T47D (cell line): ENCODE results near the gene PATE4.
"Not testable (repeated sequence)": the region's sequence is repeated elsewhere in the genome, so short reads cannot be mapped to it uniquely, and the experiment has no call there.

Experiments
- DNase-seq, 2 experiments: peaks; one replicate each; pipeline versions ENCODE4 v3.0.0 to v3.0.0-alpha.2; 2011 to 2012; ENCODE audit warnings: low read depth in 1 of 2, low spot score in 1 of 2
- JUND ChIP-seq: IDR thresholded peaks from 2 replicates; pipeline ENCODE4 v1.6.1; 2012; ENCODE audit warnings: low read depth
- in situ Hi-C: cut with HindIII; loops from 2 replicates; pipeline ENCODE4 v1.10.0; 2016; ENCODE audit warnings: low sequenced_read_pairs, low pct_unique_long_range_greater_than_20kb

Gene PATE4, protein sequence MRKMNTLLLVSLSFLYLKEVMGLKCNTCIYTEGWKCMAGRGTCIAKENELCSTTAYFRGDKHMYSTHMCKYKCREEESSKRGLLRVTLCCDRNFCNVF

DNA sequence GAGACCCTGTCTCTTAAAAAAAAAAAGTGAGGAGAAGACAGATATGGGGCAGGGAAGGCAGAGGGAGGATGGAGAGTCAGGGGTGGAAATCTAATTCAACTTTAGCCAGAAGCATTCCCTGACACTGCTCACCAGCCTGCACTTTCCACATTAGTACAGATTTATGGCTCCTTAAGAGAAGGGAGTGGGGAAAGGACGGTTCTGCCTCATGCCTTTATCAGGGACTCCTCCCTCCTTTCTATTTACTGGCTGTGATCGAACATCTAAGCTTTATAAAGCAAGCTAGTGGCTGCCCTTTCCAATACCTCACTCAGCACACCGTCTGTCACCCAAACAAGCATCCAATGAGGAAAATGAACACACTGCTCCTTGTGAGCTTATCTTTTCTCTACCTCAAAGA, at the start of gene PATE4:
Gene PATE4 (plus strand): TSS at position 301 of the 400 bp plus-strand sequence. CDS start 44 bp downstream, at position 345.
- TF ChIP-seq JUND: no peak
- in situ Hi-C loops: no loop called here
- DNase-seq: no peak

DNA sequence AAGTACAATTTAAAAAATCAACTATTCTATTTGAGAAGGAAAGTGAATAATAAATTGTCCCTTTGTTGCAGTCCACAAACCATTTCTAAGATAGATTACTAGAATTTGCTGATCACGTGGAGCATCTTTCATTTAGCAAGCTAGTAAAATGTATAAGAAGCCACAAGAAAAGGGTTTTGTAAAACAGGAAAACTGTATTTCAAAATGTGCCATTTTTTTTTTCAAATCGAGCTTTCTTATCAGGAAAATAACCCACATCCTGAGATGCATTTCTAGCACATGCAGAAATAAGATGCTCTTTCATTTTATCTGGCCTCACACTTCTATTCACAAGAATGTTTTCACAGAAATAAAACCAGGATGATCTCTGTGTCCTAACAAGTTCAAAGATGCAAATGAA, 48.4 kb upstream of the PATE4 start:
- in situ Hi-C loops: no loop called here
- no peak for DNase-seq
- TF ChIP-seq JUND: no peak

DNA sequence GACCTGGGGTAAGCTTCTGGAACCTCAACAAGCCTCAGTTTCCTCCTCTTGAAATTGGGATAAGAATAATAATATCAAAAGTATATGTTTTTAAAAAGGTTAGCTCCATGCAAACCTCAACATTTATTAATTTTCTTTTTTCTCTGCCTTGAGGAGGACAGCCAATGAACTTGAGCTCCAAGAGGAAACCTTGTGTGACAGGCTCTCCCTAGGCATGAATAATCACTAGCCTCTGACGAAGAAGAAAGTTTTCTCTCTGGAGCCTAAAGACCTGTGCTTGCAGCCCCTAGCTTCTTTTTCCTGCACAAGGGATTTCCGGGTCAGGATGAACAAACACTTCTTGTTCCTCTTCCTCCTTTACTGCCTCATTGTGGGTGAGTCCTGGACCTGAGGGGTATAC, 45.3 kb upstream of the PATE4 start, which contains the start of gene PATE3:
Gene PATE3 (plus strand): TSS at position 301 of the 400 bp plus-strand sequence. CDS start 25 bp downstream, at position 326.
- DNase-seq: no peak
- no peak for TF ChIP-seq JUND
- in situ Hi-C loops: no loop called here

DNA sequence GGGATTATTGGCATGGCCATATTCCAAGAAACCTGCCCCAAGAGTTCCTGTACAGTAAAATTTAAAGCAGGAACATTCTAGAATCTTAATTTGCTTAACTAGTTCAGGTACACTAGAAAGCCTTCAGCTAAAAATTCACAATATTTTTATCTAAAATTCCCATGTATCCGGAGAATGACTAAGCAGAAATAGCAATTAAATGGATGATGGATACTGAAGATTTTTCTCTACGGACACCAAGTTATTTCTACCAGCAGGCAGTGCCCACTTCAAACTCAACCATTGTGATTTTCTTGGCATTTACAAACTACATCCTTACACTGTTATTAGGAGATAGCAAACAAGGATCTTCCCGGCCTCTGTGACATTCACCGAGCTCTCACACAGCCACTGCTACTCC, 42.3 kb upstream of the PATE4 start:
- in situ Hi-C loops: no loop called here
- DNase-seq: no peak
- no peak for TF ChIP-seq JUND

DNA sequence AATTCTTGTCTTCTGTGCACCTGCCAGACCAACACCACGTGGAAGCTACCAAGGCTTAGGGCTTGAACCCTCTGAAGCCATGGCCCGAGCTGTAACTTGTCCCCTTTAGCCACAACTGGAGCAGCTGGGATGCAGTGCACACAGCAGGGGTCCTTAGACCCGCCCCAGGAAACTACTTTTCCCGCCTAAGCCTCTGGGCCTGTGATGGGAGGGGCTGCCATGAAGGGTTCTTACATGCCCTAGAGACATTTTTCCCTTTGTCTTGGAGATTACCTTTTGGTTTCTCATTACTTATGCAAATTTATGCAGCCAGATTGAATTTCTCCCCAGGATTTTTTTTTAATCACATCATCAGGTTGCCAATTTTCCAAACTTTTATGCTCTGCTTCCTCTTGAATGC, 35.5 kb upstream of the PATE4 start:
- TF ChIP-seq JUND: no peak
- in situ Hi-C loops: no loop called here
- DNase-seq: no peak

DNA sequence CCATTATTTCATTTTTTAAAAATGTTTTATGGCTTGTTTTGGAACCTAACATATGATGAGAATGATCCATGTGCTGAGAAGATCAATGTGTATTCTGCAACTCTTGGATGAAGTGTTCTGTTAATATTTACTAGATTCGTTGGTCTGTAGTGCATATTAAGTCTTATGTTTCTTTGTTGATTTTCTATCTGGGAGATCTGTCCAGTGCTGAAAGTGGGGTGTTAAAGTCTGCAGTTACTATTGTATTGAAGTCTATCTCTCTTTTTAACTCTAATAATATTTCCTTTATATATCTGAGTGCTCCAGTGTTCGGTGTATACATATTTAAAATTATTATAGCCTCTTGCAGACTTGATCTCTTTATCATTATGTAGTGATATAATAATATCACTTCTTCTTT, 33.3 kb upstream of the PATE4 start:
- in situ Hi-C loops: no loop called here
- TF ChIP-seq JUND: no peak
- DNase-seq: no peak

DNA sequence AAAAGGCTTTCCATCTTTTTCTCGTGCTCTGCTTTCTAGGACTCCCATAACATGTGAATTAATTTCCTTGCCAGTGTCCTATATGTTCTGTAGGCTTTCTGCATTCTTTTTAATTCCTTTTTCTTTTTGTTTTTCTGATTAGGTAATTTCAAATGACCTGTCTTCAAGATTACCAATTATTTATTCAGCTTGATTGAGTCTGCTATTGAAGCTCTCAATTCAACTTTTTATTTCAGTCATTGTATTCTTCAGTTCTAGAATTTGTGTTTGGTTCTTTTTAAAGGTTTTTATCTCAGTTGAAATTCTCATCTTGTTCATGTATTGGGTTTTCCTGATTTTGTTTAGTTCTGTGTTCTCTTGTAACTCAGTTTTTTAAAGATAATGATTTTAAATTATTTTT, 30.7 kb upstream of the PATE4 start:
- DNase-seq: no peak
- in situ Hi-C loops: no loop called here
- no peak for TF ChIP-seq JUND

DNA sequence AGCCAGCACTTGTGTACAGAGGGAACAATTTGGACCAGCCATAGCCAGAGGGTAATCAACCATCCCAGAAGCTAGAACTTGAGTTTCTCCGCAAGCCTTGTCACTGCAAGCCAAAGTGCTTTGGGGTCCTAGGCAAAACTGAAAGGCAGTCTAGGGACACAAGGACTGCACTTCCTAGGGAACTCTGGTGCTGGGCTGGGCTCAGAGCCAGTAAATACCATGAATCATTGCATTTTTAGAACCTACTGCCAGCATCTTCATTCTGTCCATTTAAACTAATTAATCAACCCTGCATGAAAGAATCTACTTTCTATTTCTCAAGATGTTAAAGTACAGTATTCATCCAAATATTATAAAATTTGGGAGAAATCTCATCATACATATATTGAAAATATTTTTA, 25.2 kb upstream of the PATE4 start:
- DNase-seq: no peak
- in situ Hi-C loops: no loop called here
- TF ChIP-seq JUND: no peak

DNA sequence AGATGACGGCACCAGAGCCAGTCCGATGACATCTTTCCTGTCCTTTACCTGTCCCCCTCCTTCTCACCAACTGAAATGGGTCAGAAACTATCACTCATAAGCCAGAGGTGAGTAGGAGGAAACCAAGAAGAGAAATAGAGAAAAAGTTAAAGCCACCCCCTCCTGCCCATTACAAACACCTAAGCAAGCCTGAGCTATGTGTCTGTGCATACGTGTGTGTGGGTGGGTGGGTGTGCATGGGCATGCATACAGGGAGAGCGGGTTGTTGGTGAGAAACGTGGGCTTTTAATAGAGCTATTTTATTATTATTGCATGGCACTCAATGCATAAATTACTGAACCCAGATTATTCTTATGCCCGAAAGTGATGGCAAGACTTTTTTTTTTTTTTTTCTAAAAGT, 2.6 kb downstream of the PATE4 start:
- no peak for DNase-seq
- TF ChIP-seq JUND: no peak
- in situ Hi-C loops: no loop called here

DNA sequence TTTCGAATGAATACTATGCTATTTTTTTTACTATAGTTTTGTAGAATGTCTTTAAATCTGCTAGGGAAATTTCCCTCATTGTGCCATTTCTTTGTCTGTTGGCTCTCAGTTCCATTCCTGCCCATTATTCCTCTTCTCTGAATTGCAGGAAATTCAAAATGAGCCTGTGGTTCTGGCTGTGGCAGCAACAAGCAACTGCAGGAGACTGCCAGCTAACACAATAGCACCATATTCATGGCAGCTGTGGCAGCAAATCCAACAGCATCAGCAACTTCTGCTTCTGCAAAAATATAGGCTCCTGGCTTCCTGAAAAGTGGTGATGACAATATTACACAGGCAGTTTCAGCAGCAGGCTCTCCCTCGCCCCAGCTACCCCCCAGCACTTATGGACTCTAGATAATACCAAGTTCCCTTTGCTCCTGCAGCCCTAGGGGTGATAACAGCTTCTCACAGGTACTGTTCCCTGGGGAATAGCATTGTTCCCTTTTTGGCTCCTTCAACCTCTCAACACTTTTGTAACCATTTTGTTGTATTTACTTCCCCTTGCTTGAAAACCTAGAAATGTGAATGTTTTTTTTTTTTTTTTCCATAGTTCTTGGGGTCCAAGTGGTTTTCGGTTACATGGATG, 9.3 kb downstream of the PATE4 start:
- no peak for DNase-seq
- no peak for TF ChIP-seq JUND

DNA sequence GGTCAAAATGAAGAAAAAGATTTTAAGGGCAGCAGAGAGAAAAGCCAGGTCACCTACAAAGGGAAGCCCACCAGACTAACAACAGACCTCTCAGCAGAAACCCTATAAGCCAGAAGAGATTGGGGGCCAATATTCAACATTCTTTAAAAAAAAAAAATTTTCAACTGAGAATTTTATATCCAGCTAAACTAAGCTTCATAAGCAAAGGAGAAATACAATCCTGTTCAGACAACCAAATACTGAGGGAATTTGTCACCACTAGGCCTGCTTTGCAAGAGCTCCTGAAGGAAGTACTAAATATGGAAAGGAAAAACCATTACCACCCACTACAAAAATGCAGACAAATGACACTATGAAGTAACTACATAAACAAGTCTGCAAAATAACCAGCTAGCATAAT, 13.1 kb downstream of the PATE4 start:
- no peak for DNase-seq
- no peak for TF ChIP-seq JUND
- in situ Hi-C loops: no loop called here

More for the DNA sequence above, 9.3 kb downstream of the PATE4 start:
- in situ Hi-C loops: no loop called here

DNA sequence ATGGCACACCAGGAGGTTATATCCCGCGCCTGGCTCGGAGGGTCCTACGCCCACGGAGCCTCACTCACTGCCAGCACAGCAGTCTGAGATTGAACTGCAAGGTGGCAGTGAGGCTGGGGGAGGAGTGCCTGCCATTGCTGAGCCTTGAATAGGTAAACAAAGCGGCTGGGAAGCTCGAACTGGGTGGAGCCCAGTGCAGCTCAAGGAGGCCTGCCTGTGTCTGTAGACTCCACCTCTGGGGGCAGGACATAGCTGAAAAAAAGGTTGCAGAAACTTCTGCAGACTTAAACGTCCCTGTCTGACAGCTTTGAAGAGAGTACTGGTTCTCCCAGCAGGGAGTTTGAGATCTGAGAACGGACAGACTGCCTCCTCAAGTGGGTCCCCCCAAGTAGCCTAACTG, 24.6 kb downstream of the PATE4 start:
- in situ Hi-C loops: not testable (repeated sequence)
- DNase-seq: peak in 1 of 2 experiments; percentile 88

DNA sequence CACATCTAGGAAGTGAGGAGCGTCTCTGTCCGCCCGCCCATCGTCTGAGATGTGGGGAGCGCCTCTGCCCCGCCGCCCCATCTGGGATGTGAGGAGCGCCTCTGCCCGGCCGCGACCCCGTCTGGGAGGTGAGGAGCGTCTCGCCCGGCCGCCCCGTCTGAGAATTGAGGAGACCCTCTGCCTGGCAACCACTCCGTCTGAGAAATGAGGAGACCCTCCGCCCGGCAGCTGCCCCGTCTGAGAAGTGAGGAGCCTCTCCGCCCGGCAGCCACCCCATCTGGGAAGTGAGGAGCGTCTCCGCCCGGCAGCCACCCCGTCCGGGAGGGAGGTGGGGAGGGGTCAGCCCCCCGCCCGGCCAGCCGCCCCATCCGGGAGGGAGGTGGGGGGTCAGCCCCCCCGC, 29.7 kb downstream of the PATE4 start:
- DNase-seq, in situ Hi-C loops: not testable (repeated sequence)

DNA sequence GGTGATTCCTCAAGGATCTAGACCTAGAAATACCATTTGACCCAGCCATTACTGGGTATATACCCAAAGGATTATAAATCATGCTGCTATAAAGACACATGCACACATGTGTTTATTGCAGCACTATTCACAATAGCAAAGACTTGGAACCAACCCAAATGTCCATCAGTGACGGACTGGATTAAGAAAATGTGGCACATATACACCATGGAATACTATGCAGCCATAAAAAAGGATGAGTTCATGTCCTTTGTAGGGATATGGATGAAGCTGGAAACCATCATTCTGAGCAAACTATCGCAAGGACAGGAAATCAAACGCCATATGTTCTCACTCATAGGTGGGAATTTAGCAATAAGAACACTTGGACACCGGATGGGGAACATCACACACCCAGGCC, 32.2 kb downstream of the PATE4 start:
- DNase-seq, in situ Hi-C loops: not testable (repeated sequence)
